ENCODE data around the gene OR6C65.

Gene OR6C65

GRCh38 chr12:55448825-55449224 is 48.5 kb downstream of the OR6C65 start:
- no peak for DNase-seq

Measured in stimulated activated CD4-positive, alpha-beta T cell treated with anti-CD3 and anti-CD28 coated beads, Interleukin-4, amount 100 ng/mL, for 4 hours (primary cell).